K562 (cell line): ENCODE results near the gene CHCT1. TPM values are rescaled to one million over a fixed set of nuclear protein-coding genes. Genes with fewer than 3 reads are reported as not detected.

Experiments
- ARID1B ChIP-seq: fragments of 450-650 bp; IDR thresholded peaks from 2 replicates; pipeline ENCODE4 v1.6.1; 2016; ENCODE audit warnings: antibody characterized with exemption, mild to moderate bottlenecking, inconsistent platforms
- CBFB ChIP-seq: sonication (generic); formaldehyde crosslinking; IDR thresholded peaks from 2 replicates; pipeline ENCODE4 v1.4.0; 2020; ENCODE audit warnings: mild to moderate bottlenecking, missing genetic modification reagents
- FOXJ2 ChIP-seq: fragments of 200-800 bp; sonication (Bioruptor generic); IDR thresholded peaks from 2 replicates; pipeline ENCODE4 v1.6.1; 2016; ENCODE audit warnings: missing genetic modification characterization, missing compliant biosample characterization
- HDAC1 ChIP-seq, 2 experiments: fragments of 450-650 bp; IDR thresholded peaks; 2 replicates each; pipeline ENCODE4 v1.6.1; 2016 to 2017; ENCODE audit warnings: inconsistent platforms in 1 of 2, mild to moderate bottlenecking in 1 of 2, moderate library complexity in 1 of 2
- HDAC3 ChIP-seq: fragments of 450-650 bp; IDR thresholded peaks from 2 replicates; pipeline ENCODE4 v1.6.1; 2018; ENCODE audit warnings: borderline replicate concordance, mild to moderate bottlenecking, moderate library complexity; ENCODE audit not compliant: partially characterized antibody
- KLF6 ChIP-seq: fragments of 250-450 bp; sonication (Bioruptor Pico); IDR thresholded peaks from 2 replicates; pipeline ENCODE4 v1.4.0; 2020; ENCODE audit warnings: mild to moderate bottlenecking, moderate library complexity, borderline replicate concordance
- MYC ChIP-seq, 2 experiments: fragments of 250-450 bp in 1 of 2; sonication (Bioruptor Pico) in 1 of 2; IDR thresholded peaks; 2 replicates each; pipeline versions ENCODE4 v1.5.1 to v1.6.1; 2012 to 2021; ENCODE audit warnings: low read depth in 2 of 2, borderline replicate concordance in 1 of 2, improper control_type of control experiment in 1 of 2, low read length in 1 of 2, mild to moderate bottlenecking in 1 of 2, moderate library complexity in 1 of 2
- NCOA1 ChIP-seq: fragments of 450-650 bp; IDR thresholded peaks from 2 replicates; pipeline ENCODE4 v1.6.1; 2016; ENCODE audit warnings: low read depth
- NR2C1 ChIP-seq, 2 experiments: fragments of 450-650 bp; IDR thresholded peaks; 2 replicates each; pipeline ENCODE4 v1.6.1; 2017; ENCODE audit warnings: mild to moderate bottlenecking in 2 of 2, antibody characterized with exemption in 1 of 2, inconsistent platforms in 1 of 2, missing compliant biosample characterization in 1 of 2, missing genetic modification characterization in 1 of 2
- TBP ChIP-seq: optimal IDR thresholded peaks from 2 replicates; pipeline ENCODE3; 2011; ENCODE audit warnings: low read depth, low read length, improper control_type of control experiment
- ZC3H11A ChIP-seq: IDR thresholded peaks from 2 replicates; pipeline ENCODE4 v1.6.1; 2012; ENCODE audit warnings: low read depth, low read length, improper control_type of control experiment
- ZNF41 ChIP-seq: fragments of 250-450 bp; sonication (Bioruptor Pico); conservative IDR thresholded peaks from 2 replicates; pipeline ENCODE4 v1.4.0; 2020; ENCODE audit warnings: mild to moderate bottlenecking
- ZSCAN29 ChIP-seq: fragments of 450-650 bp; IDR thresholded peaks from 2 replicates; pipeline ENCODE4 v1.6.1; 2017
- polyA plus RNA-seq, 8 experiments: library from polyadenylated mRNA; depleted of rRNA in 4 of 8; stranded (reverse) in 5 of 8; unstranded in 3 of 8; fragments of >200 nt; fragmentation: Nextera tagmentation in 2 of 8; fragmentation: Illumina TruSeq in 1 of 8; extraction: Ambion mirVana in 2 of 8; extraction: Trizol in 1 of 8; gene quantifications; 2 replicates each; pipeline versions ENCODE4 v1.2.1 to v1.2.3, GENCODE V29; 2011 to 2014; ENCODE audit warnings: inconsistent platforms in 1 of 8, missing spikeins in 1 of 8
- total RNA-seq, 7 experiments: library from RNA; depleted of rRNA in 6 of 7; stranded (reverse); fragments of >200 nt in 6 of 7; fragmentation: Illumina TruSeq in 2 of 7; extraction: Trizol in 2 of 7; gene quantifications; 2 replicates each; pipeline versions ENCODE4 v1.2.1 to v1.2.3, GENCODE V29; 2011 to 2021; ENCODE audit warnings: low replicate concordance in 1 of 7
- TF ChIP-seq, protein P1 (sequence below): fragments of 450-650 bp; IDR thresholded peaks from 2 replicates; pipeline ENCODE4 v1.6.1; 2016; ENCODE audit warnings: mild to moderate bottlenecking, moderate library complexity
- TF ChIP-seq, protein P2 (sequence below): fragments of 450-650 bp; IDR thresholded peaks from 2 replicates; pipeline ENCODE4 v1.6.1; 2016; ENCODE audit warnings: low read depth, mild to moderate bottlenecking, moderate library complexity

Gene CHCT1
- total and polyA plus RNA-seq, 9 of the 15 experiments (the other 6 are each of a cell fraction or from before 2014, with no cell fraction given) = not detected

DNA sequence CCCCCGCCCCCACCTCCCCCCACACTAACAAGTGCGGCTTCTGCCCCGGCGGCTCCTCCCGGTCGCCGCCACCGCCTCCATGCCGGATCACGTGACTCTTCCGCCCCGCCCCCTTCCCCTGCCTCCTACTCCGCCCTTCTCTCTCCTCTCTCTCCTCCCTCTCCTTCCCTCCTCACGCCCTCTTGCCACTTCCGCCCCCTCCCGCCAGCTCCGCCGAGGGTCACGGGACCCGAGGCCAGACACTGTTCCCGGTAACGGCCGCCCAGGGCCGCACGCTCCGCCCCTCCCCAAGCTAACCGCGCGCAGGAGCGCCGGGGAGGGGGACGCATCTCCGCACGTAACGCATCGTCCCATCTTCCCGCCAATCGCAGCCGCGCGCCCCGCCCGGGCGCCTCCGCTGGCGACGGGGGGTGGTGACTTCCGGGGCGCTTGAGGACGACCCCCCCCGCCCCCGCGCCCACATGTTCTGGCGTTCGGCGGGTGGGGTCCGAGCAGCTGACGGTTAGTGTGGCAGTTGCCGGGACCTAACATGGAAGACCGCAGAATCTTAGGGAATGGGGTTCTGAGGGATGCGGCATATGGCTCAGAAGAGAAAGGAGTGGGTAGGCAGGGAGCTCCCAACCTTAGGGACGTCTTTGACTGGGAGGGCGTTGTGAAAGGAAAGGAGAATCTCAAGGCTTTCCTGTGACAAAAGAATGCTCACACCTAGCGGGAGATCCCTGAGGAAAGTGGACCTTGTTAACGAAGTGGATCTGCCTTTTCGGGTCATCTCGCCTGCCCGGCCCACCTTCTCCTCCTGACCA lies 30.0 kb upstream of the CHCT1 start, which contains the start of gene USP32 (continued):
- TF ChIP-seq, protein P1, sequence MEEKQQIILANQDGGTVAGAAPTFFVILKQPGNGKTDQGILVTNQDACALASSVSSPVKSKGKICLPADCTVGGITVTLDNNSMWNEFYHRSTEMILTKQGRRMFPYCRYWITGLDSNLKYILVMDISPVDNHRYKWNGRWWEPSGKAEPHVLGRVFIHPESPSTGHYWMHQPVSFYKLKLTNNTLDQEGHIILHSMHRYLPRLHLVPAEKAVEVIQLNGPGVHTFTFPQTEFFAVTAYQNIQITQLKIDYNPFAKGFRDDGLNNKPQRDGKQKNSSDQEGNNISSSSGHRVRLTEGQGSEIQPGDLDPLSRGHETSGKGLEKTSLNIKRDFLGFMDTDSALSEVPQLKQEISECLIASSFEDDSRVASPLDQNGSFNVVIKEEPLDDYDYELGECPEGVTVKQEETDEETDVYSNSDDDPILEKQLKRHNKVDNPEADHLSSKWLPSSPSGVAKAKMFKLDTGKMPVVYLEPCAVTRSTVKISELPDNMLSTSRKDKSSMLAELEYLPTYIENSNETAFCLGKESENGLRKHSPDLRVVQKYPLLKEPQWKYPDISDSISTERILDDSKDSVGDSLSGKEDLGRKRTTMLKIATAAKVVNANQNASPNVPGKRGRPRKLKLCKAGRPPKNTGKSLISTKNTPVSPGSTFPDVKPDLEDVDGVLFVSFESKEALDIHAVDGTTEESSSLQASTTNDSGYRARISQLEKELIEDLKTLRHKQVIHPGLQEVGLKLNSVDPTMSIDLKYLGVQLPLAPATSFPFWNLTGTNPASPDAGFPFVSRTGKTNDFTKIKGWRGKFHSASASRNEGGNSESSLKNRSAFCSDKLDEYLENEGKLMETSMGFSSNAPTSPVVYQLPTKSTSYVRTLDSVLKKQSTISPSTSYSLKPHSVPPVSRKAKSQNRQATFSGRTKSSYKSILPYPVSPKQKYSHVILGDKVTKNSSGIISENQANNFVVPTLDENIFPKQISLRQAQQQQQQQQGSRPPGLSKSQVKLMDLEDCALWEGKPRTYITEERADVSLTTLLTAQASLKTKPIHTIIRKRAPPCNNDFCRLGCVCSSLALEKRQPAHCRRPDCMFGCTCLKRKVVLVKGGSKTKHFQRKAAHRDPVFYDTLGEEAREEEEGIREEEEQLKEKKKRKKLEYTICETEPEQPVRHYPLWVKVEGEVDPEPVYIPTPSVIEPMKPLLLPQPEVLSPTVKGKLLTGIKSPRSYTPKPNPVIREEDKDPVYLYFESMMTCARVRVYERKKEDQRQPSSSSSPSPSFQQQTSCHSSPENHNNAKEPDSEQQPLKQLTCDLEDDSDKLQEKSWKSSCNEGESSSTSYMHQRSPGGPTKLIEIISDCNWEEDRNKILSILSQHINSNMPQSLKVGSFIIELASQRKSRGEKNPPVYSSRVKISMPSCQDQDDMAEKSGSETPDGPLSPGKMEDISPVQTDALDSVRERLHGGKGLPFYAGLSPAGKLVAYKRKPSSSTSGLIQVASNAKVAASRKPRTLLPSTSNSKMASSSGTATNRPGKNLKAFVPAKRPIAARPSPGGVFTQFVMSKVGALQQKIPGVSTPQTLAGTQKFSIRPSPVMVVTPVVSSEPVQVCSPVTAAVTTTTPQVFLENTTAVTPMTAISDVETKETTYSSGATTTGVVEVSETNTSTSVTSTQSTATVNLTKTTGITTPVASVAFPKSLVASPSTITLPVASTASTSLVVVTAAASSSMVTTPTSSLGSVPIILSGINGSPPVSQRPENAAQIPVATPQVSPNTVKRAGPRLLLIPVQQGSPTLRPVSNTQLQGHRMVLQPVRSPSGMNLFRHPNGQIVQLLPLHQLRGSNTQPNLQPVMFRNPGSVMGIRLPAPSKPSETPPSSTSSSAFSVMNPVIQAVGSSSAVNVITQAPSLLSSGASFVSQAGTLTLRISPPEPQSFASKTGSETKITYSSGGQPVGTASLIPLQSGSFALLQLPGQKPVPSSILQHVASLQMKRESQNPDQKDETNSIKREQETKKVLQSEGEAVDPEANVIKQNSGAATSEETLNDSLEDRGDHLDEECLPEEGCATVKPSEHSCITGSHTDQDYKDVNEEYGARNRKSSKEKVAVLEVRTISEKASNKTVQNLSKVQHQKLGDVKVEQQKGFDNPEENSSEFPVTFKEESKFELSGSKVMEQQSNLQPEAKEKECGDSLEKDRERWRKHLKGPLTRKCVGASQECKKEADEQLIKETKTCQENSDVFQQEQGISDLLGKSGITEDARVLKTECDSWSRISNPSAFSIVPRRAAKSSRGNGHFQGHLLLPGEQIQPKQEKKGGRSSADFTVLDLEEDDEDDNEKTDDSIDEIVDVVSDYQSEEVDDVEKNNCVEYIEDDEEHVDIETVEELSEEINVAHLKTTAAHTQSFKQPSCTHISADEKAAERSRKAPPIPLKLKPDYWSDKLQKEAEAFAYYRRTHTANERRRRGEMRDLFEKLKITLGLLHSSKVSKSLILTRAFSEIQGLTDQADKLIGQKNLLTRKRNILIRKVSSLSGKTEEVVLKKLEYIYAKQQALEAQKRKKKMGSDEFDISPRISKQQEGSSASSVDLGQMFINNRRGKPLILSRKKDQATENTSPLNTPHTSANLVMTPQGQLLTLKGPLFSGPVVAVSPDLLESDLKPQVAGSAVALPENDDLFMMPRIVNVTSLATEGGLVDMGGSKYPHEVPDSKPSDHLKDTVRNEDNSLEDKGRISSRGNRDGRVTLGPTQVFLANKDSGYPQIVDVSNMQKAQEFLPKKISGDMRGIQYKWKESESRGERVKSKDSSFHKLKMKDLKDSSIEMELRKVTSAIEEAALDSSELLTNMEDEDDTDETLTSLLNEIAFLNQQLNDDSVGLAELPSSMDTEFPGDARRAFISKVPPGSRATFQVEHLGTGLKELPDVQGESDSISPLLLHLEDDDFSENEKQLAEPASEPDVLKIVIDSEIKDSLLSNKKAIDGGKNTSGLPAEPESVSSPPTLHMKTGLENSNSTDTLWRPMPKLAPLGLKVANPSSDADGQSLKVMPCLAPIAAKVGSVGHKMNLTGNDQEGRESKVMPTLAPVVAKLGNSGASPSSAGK = peak; percentile 67
- TF ChIP-seq HDAC1 (IDR thresholded peaks at IDR 0.05) (peak; percentile 57 to 89; a peak in 2 of 4 replicates), ZNF41 (0 out of 2 replicates have a peak, but pooled peaks have one; percentile 37), MYC (IDR thresholded peaks at IDR 0.05; ENCODE audit: low read depth, low read length) (peak; percentile 98), MYC (CRISPR knock-in tag; IDR thresholded peaks at IDR 0.05; ENCODE audit: borderline replicate concordance, low read depth) (0 out of 2 replicates have a peak, but pooled peaks have one; percentile 31), ZC3H11A (0 out of 2 replicates have a peak, but pooled peaks have one; percentile 22), HDAC3 (peak; percentile 82), ZSCAN29 (0 out of 2 replicates have a peak, but pooled peaks have one; percentile 20), FOXJ2 (tag) (peak; percentile 52; the same call in 1 of the 2 replicates), CBFB (CRISPR knock-in tag) (peak; percentile 85), NCOA1 (peak; percentile 89; the same call in 1 of the 2 replicates), KLF6 (peak; percentile 97; the same call in 1 of the 2 replicates), ARID1B (peak; percentile 62; the same call in 1 of the 2 replicates), TBP (peak; percentile 67), NR2C1 (IDR thresholded peaks at IDR 0.05) (peak; percentile 82), NR2C1 (tag; IDR thresholded peaks at IDR 0.05) (peak; percentile 35; the same call in 1 of the 2 replicates)
- TF ChIP-seq, protein P2, sequence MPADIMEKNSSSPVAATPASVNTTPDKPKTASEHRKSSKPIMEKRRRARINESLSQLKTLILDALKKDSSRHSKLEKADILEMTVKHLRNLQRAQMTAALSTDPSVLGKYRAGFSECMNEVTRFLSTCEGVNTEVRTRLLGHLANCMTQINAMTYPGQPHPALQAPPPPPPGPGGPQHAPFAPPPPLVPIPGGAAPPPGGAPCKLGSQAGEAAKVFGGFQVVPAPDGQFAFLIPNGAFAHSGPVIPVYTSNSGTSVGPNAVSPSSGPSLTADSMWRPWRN = peak; percentile 56; the same call in 1 of the 2 replicates
